GM19351 (cell line): Measurements from ENCODE around the gene SIRPD.
A peak's percentile ranks its signal among the peaks of the same experiment; 100 is the strongest.

Experiments used
- ATAC-seq: cut with Tn5 transposase; IDR thresholded peaks from one replicate; pipeline ENCODE4 v1.9.1; 2021; ENCODE audit warnings: mild to moderate bottlenecking, moderate library complexity; ENCODE audit not compliant: unreplicated experiment

The SIRPD gene

DNA sequence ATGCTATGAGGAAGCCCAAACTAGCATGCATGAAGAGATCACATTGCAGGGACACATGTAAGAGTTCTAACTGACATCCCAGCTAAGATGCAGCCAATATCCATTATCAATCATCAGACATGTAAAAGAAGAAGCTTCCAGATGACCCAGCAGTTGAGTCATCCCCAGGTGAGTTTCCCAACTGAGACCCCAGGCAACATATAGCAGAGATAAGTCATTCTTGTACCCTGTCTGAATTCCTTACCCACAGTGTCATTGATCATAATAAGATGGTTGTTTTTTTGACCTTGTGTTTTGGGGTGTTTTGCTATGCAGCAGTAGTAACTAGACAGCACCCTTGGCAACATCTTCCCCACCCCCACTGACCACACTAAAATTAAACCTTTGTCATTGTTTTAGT, 18.9 kb downstream of the SIRPD start:
- no peak for ATAC-seq

GRCh38 chr20:1537731-1538058, 19.8 kb downstream of the SIRPD start:
- no peak for ATAC-seq

DNA sequence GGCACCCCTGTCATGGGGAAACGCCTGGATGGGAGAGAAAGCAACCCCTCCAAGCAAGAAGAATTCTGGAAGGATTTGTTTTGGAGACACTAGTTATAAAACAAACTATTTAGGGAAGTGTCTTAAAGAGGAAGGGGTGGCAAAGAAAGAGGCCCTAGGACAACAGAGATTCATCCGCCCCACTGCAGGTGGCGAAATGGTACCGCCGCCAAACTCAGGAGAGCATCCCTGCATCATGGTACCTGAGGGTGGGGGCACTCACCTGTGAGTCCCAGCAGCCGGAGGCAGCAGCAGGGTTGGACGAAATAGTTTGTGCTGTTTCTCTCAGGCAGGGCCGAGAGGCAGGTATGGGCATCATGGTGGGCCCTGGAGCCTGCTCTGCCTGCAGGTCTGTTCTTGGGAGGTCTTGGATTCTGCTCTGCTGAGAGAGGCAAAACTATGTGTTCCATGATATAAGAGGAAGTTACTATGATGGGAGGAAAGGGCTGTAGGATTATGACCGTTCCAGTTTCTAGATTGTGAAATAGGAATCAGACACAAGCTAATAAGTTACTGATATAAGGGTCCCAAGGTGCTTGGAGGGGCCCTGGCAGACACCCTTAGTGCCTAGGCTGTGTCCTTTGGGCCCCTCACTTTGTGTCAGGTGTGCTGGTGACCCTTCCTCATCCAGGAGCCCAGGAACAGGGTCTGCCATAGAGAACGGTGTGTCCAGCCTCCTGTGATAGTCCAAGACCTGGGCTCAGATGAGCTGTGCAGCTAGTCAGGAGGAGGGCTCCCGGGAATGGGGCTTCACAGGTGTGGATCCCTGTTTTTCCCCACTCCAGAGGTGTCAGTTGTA, 20.4 kb downstream of the SIRPD start:
- no peak for ATAC-seq

DNA sequence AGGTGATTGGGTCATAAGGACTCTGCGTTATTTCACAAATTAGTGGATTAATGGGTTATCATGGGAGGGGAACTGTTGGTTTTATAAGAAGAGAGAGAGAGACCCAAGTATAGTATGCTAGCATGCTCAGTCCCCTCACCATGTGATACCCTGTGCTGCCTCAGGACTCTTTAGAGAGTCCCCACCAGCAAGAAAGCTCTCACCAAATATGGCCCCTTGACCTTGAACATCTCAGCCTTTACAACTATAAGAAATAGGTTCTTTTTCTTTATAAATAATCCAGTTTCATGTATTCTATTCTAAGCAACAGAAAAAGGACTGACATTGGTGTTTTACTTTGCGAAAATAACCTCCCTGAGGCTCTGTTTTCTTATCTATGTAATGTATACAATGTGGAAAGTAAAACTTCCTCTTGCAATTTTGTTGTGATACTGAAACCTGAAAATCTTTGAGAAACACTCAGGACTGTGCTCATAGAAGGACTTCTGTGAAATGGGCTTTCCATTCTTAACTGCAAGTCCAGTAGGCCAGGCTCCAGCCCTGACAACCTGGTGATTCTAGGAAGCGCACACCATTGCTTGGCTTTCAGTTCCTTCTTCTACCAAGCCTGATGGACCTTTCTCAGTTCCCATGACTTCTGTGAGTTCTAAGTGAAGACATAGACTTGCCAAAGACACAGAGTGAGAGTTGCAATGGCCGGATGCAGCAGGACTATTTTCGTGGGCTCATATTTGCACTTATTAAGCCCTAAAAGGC, 21.9 kb downstream of the SIRPD start:
- ATAC-seq: peak; percentile 89

DNA sequence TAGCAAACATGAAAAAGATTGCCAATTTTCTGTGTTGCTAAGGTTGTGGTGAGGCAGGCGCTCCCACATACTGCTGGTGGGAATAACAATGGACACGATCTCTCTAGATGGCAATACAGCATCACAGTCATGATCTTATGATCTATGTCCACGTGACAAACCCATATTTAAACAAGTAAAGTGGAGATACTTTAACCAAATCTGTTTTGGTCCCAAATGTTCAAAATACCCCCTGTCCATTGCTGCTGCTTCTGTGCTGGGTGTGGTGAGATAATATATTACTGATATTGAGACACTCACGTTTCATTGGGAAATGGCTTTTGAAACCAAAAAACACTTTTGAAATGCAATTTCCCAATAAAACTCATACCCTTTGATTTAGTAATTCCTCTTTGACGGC, 23.0 kb downstream of the SIRPD start:
- no peak for ATAC-seq

GRCh38 chr20:1533059-1533458, 24.4 kb downstream of the SIRPD start:
- no peak for ATAC-seq

DNA sequence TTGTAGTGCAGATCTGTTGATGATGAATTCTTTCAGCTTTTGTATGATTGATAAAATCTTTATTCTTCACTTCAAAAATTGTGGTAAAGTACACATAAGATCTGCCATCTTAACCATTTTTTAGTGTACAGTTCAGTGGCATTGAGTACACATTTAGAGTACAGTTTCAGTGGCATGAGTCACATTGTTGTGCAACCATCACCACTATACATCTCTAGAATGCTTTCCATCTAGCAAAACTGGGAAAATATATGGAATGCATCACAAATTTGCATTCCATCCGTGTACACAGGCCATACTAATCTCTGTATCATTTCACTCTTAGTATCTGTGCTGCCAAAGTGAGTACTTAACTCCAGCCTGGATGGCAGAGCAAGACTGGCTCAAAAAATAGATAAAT, 28.7 kb downstream of the SIRPD start:
- no peak for ATAC-seq

- ATAC-seq: no peak
These were observed 29.6 kb downstream of the SIRPD start for GRCh38 chr20:1527923-1528322.

DNA sequence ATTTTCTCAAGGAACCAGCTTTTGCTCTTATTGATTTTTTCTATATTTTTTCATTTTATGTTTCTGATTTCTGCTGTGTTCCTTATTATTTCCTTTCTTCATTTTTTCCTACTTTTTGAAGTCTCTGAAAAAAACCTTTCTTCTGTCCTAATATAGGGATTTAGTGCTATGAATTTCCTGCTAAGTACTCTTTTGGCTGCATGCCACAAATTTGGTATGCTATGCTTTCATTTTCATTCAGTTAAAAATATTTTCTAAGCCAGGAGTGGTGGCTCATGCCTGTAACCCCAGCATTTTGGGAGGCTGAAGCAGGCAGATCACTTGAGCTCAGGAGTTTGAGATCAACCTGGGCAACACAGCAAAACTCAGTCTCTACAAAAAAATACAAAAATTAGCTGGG, 30.6 kb downstream of the SIRPD start:
- ATAC-seq: no peak

DNA sequence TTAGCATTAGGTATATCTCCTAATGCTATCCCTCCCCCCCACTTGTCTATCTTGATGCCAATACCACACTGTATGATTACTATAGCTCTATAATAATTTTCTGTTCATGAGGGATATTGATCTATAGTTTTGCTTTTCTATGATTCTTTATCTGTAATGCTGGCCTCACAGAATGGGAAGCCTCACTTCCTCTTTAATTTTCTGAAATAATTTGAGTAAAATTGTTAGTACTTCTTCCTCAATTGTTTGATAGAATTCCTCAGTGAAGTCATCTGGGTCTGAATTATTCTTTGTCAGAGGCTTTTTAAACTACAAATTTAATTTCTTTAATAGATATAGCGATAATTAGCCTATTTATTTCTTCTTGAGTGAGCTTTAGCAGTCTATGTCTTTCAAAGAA, 31.2 kb downstream of the SIRPD start:
- ATAC-seq: no peak

DNA sequence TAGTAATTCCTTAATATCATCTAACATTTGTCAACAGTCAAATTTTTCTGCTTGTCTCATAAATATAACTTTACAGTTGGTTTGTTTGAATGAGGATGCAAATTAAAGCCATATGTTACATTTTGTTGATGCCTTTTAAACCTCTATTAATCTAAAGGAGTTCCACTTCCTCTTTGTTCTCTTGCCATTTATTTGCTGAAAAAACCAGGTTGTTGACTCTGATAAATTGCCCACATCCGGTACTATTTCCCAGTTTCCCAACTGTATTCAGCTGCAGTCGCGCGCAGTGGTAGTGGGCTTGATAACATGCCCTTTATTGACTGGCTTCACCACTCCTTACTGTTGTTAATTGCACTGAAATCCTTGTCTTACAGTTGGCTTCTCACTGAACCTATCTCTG, 33.5 kb downstream of the SIRPD start:
- no peak for ATAC-seq

- ATAC-seq: no peak
These were observed 40.5 kb downstream of the SIRPD start for GRCh38 chr20:1517010-1517409.

DNA sequence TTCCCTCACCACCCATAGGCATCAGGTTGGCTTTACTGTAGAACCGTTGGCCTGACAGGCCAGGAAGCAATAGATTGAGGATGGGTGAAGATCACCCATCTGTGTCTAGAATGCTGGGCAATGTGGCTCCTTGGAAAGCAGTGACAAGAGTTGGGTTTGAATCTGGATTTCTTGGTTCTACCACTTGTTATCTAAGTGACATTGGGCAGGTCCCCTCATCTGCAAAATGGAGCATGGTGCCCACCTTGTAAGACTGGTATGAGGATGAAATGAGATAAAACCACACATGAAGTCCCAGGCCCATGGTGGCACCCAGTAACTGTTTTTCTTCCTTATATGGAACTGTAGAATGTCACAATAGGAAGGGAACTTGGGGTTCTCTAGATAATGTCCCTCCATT, 43.7 kb downstream of the SIRPD start:
- ATAC-seq: no peak

DNA sequence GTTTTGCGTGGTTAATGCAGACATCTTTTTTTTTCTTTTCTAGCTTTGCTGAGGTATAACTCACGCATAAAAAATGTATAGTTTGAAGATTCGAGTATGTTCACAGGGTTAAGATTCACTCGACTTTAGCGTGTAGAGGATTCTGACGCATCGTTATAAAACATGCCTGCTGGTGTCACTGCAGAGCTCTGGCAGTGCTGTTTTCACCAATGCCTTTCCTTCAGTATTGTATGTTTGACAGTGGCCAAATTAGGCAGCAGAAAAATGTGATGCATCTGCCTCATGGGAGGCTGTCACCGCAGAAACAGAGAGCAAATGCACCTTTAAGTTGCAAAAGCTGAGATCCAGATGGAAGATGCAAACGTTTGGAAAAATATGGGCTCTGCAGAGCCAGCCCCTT, 48.3 kb downstream of the SIRPD start:
- ATAC-seq: no peak

DNA sequence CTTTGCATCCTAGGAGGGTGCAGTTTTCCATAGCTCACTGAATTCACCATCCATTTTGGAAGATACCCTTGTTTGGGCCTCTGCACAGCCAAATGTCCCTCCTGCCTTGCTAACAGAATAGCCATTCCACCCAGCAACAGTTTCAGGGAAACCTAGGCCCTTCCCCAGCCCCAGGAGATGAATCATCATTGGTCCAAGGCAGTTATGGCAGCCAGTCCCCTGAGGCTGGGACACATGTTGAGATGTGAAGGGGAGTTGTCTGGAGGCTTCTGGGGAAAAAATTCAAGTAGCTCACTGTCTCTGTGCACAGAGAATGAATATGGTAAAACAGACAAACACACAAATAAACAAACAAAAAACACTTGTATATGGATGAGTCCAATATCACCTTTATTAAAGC, 48.9 kb downstream of the SIRPD start:
- no peak for ATAC-seq

GRCh38 chr20:1507276-1507675, 50.2 kb downstream of the SIRPD start:
- no peak for ATAC-seq

GRCh38 chr20:1505871-1506270, 51.6 kb downstream of the SIRPD start:
- no peak for ATAC-seq

GRCh38 chr20:1505361-1505760, 52.1 kb downstream of the SIRPD start:
- ATAC-seq: no peak

- peak; percentile 97 for ATAC-seq
These were observed 53.8 kb downstream of the SIRPD start for GRCh38 chr20:1503564-1504227.

DNA sequence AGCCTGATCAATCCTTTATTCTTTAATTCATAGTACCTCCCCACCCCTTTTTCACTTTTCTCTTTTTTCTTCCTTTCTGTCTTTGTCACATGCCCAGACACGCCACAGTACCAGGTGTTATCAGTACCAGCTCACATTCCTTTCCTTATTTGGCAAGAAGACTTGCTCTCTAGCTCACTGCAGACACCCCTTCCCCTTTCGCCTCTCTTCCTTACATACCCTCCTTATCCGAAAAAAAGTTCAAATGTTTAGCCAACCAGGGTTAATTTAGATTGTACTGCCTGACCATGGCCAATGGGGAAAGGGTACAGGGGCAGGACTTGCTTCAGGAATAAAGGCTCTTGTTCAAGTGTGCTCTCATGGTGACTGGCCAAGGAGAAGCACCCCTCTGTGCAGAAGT, 57.0 kb downstream of the SIRPD start:
- ATAC-seq: no peak

DNA sequence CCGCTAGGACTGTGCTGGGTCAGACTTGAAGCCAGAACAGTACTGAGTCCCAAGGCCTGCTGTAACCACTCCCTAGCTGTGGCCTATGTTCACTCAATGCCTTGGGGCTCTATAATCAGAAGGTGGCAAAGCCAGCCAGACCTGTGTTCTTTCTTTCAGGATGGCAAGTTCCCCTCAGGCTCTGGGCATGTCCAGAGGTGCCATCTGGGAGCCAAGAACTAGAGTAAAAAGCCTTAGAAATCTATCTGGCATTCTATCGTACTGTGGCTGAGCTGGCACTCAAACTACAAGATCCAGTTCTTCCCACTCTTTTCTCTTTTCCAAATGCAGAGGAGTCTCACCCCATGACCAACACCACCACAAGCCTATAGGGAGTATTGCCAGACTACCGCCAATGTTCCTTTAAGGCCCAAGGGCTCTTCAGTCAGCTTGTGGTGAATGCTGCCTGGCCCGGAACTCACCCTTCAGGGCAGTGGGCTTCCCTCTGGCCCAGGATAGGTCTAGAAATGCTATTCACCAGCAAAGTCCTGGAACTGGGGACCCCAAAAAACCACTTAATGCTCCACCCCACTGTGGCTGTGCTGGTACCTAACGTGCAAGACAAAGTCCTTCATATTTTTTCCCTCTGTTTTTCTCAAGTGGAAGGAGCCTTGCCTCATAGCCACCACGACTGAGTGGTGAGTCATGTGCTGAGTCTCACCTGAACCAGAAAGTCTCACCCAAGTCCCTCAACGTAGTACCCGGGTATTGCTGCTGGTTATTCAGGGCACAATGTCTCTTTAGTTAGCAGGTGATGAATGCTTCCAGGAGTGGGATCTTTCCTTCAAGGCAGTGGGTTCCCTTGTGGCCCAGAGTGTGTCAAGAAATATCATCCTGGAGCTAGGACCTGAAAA, 57.7 kb downstream of the SIRPD start:
- ATAC-seq: no peak
